A549 (cell line): ENCODE data around the gene ST6GALNAC2. TPM values are rescaled to one million over a fixed set of nuclear protein-coding genes. Genes with fewer than 3 reads are reported as not detected.

Experiments used
- ATAC-seq, 2 experiments: fragments of 200-7000 bp in 1 of 2; fragments of >200 bp in 1 of 2; cut with Nextera tagmentation in 1 of 2; cut with Tn5 transposase in 1 of 2; 3 replicates each; pipeline versions ENCODE4 v1.8.0 to v1.9.1; 2018 to 2020; ENCODE audit warnings: mild to moderate bottlenecking in 1 of 2, moderate library complexity in 1 of 2
- CTCF ChIA-PET: fragments of 300-600 bp; sonication (Branson Sonifier 250); formaldehyde crosslinking; extraction: SDS; loops from one replicate; lab custom pipeline; 2021; ENCODE audit warnings: antibody characterized with exemption, inconsistent platforms; lab: Yijun Ruan, JAX
- POLR2A ChIA-PET: fragments of 350-600 bp; formaldehyde crosslinking; extraction: SDS; loops from one replicate; lab custom pipeline; 2021; ENCODE audit warnings: antibody characterized with exemption, inconsistent platforms; lab: Yijun Ruan, JAX
- DNase-seq, 2 experiments: peaks; one replicate each; pipeline versions ENCODE4 v3.0.0 to v3.0.0-alpha.2; 2011 to 2016; ENCODE audit warnings: low read depth in 1 of 2, low spot score in 1 of 2
- FAIRE-seq: peaks from 2 replicates; lab custom pipeline; 2011; peaks lifted over from hg19 to GRCh38; lab: Jason Lieb, UNC
- H3K27ac ChIP-seq, 2 experiments: fragments of >200 bp; sonication (Bioruptor Twin); formaldehyde crosslinking; 3 replicates each; pipeline ENCODE4 v1.5.1; 2016 to 2017
- H3K4me1 ChIP-seq: fragments of >200 bp; sonication (Bioruptor Twin); formaldehyde crosslinking; 3 replicates; pipeline ENCODE4 v1.6.1; 2016
- H3K4me2 ChIP-seq: fragments of >200 bp; sonication (Bioruptor Twin); formaldehyde crosslinking; 3 replicates; pipeline ENCODE4 v1.6.1; 2016
- H3K4me3 ChIP-seq: fragments of >200 bp; sonication (Bioruptor Twin); formaldehyde crosslinking; 3 replicates; pipeline ENCODE4 v1.5.1; 2016
- H3K9me3 ChIP-seq: fragments of >200 bp; sonication (Bioruptor Twin); formaldehyde crosslinking; 3 replicates; pipeline ENCODE4 v1.6.1; 2016
- BHLHE40 ChIP-seq: IDR thresholded peaks from 2 replicates; pipeline ENCODE4 v1.6.1; 2012; ENCODE audit warnings: low read depth, low read length, inconsistent platforms
- CBX2 ChIP-seq: fragments of 200-600 bp; sonication (generic); IDR thresholded peaks from 2 replicates; pipeline ENCODE4 v1.6.1; 2016; ENCODE audit warnings: low read depth, mild to moderate bottlenecking, borderline replicate concordance
- CHD2 ChIP-seq: fragments of 150-350 bp; IDR thresholded peaks from 2 replicates; pipeline ENCODE4 v1.6.1; 2014; ENCODE audit warnings: low read length; ENCODE audit not compliant: partially characterized antibody
- CTCF ChIP-seq: fragments of >200 bp; sonication (Bioruptor Twin); formaldehyde crosslinking; IDR thresholded peaks from 3 replicates; pipeline ENCODE4 v1.5.1; 2016
- EHMT2 ChIP-seq: fragments of 200-600 bp; sonication (generic); IDR thresholded peaks from 2 replicates; pipeline ENCODE4 v1.6.1; 2016; ENCODE audit warnings: antibody characterized with exemption, low read depth, mild to moderate bottlenecking, moderate library complexity
- FOSB ChIP-seq: fragments of 250-450 bp; sonication (Bioruptor Pico); IDR thresholded peaks from 2 replicates; pipeline ENCODE4 v1.5.0; 2020; ENCODE audit warnings: mild to moderate bottlenecking, moderate library complexity
- FOSL2 ChIP-seq, 2 experiments: fragments of 450-650 bp in 1 of 2; fragments of >200 bp in 1 of 2; sonication (Bioruptor Twin) in 1 of 2; formaldehyde crosslinking; IDR thresholded peaks; 2 replicates each; pipeline versions ENCODE4 v1.5.0 to v1.6.1; 2016 to 2020; ENCODE audit warnings: mild to moderate bottlenecking in 1 of 2, moderate library complexity in 1 of 2
- FOXS1 ChIP-seq: fragments of 250-450 bp; sonication (Bioruptor Pico); IDR thresholded peaks from 2 replicates; pipeline ENCODE4 v1.5.0; 2020; ENCODE audit warnings: mild to moderate bottlenecking, moderate library complexity
- GATA3 ChIP-seq: IDR thresholded peaks from 2 replicates; pipeline ENCODE4 v1.6.1; 2012; ENCODE audit warnings: borderline replicate concordance
- HEYL ChIP-seq: fragments of 250-450 bp; sonication (Bioruptor Pico); IDR thresholded peaks from 2 replicates; pipeline ENCODE4 v1.8.0; 2021; ENCODE audit warnings: mild to moderate bottlenecking, moderate library complexity
- HOXA7 ChIP-seq: fragments of 250-450 bp; sonication (Bioruptor Pico); IDR thresholded peaks from 2 replicates; pipeline ENCODE4 v1.5.0; 2020; ENCODE audit warnings: mild to moderate bottlenecking, moderate library complexity
- JUN ChIP-seq, 2 experiments: fragments of >200 bp; sonication (Bioruptor Twin); formaldehyde crosslinking; IDR thresholded peaks; 2 replicates in 1 of 2; 3 replicates in 1 of 2; pipeline ENCODE4 v1.6.1; 2016 to 2017
- JUNB ChIP-seq: fragments of >200 bp; sonication (Bioruptor Twin); formaldehyde crosslinking; IDR thresholded peaks from 2 replicates; pipeline ENCODE4 v1.6.1; 2016
- NPAS2 ChIP-seq: fragments of 250-450 bp; sonication (Bioruptor Pico); IDR thresholded peaks from 2 replicates; pipeline ENCODE4 v1.8.0; 2022; ENCODE audit warnings: mild to moderate bottlenecking, moderate library complexity, borderline replicate concordance
- PHF8 ChIP-seq: fragments of 200-600 bp; sonication (generic); IDR thresholded peaks from 2 replicates; pipeline ENCODE4 v1.6.1; 2016; ENCODE audit warnings: low read depth, mild to moderate bottlenecking, antibody characterized with exemption, moderate library complexity, borderline replicate concordance
- RAD21 ChIP-seq, 2 experiments: fragments of >200 bp in 1 of 2; sonication (Bioruptor Twin) in 1 of 2; formaldehyde crosslinking in 1 of 2; IDR thresholded peaks in 1 of 2; conservative IDR thresholded peaks in 1 of 2; 2 replicates in 1 of 2; 3 replicates in 1 of 2; pipeline ENCODE4 v1.6.1; 2012 to 2018; ENCODE audit warnings: inconsistent platforms in 1 of 2
- SMC3 ChIP-seq: fragments of >200 bp; sonication (Bioruptor Twin); formaldehyde crosslinking; IDR thresholded peaks from 3 replicates; pipeline ENCODE4 v1.6.1; 2018; ENCODE audit warnings: inconsistent platforms
- TP53 ChIP-seq: fragments of 250-450 bp; sonication (Bioruptor Pico); IDR thresholded peaks from 2 replicates; pipeline ENCODE4 v1.5.0; 2021; ENCODE audit warnings: mild to moderate bottlenecking, moderate library complexity
- USF2 ChIP-seq: fragments of 450-650 bp; IDR thresholded peaks from 2 replicates; pipeline ENCODE4 v1.6.1; 2014; ENCODE audit warnings: antibody characterized with exemption
- ZC3H11A ChIP-seq: fragments of 450-650 bp; IDR thresholded peaks from 2 replicates; pipeline ENCODE4 v1.6.1; 2014; ENCODE audit warnings: antibody characterized with exemption, mild to moderate bottlenecking
- ZFP36 ChIP-seq: fragments of 450-650 bp; IDR thresholded peaks from 2 replicates; pipeline ENCODE4 v1.6.1; 2014; ENCODE audit warnings: borderline replicate concordance; ENCODE audit not compliant: partially characterized antibody
- ZNF302 ChIP-seq: fragments of 250-450 bp; sonication (Bioruptor Pico); IDR thresholded peaks from 2 replicates; pipeline ENCODE4 v1.9.0; 2021; ENCODE audit warnings: inconsistent platforms, mild to moderate bottlenecking, moderate library complexity
- ZSCAN20 ChIP-seq: fragments of 250-450 bp; sonication (Bioruptor Pico); IDR thresholded peaks from 2 replicates; pipeline ENCODE4 v1.8.0; 2022; ENCODE audit warnings: mild to moderate bottlenecking, moderate library complexity
- WGBS: methylation state at CpG from one replicate; pipeline ENCODE4 v1.1.6; 2017; ENCODE audit errors: missing lambda C conversion rate; 5-methylcytosine and 5-hydroxymethylcytosine counted together
- polyA plus RNA-seq, 4 experiments: library from polyadenylated mRNA; depleted of rRNA in 3 of 4; stranded (reverse); fragments of >200 nt; fragmentation: RNase III in 1 of 4; extraction: RNeasy Plus Mini Kit Qiagen cat#74134 plus additional on column Dnase treatment in 1 of 4; gene quantifications; 2 replicates in 3 of 4; 3 replicates in 1 of 4; pipeline ENCODE4 v1.2.3, GENCODE V29; 2011 to 2017

Gene ST6GALNAC2
- polyA plus RNA-seq, 2 of the 4 experiments (the other 2 are of a cell fraction): 0.41 to 0.74 TPM

- DNase-seq: no peak
- no peak for ATAC-seq
- Histone ChIP-seq H3K4me2 (no peak overlapping the region), H3K4me1 (peaks cover 36% of the 10 kb centered on the region), H3K4me3 (no peak overlapping the region), H3K9me3 (no peaks in the 10 kb centered on the region), H3K27ac (no peak overlapping the region; a peak in 2 of 6 replicates)
- WGBS: 53% methylated on average over 2 of the region's 2 CpGs
- CTCF ChIA-PET: interaction anchor here (0.8 to 17.7 kb wide), 13 partner anchors 8 to 225 kb away, joined by 3 to 362 read pairs (median 18); partner anchors contain the start of gene PRCD
- FAIRE-seq: no peak
- TF ChIP-seq ZSCAN20 (CRISPR knock-in tag) (no peak), JUNB (no peak), ZFP36 (peak; percentile 7)
- POLR2A ChIA-PET: interaction anchor here (2.3 kb wide), 1 partner anchor 9 kb away, joined by 11 read pairs; no protein-coding TSS in a partner anchor
Measured at GRCh38 chr17:76547642-76548202, 37.9 kb downstream of the ST6GALNAC2 start.

GRCh38 chr17:76547183-76547641, 38.4 kb downstream of the ST6GALNAC2 start:
- DNase-seq (peak; percentile 72 to 74), FAIRE-seq (no peak), ATAC-seq (peak; percentile 66 to 89)
- no peak overlapping the region for H3K4me2 ChIP-seq
- H3K4me1 ChIP-seq: peaks cover 36% of the 10 kb centered on the region
- ChIA-PET CTCF (interaction anchor here (0.6 to 17.7 kb wide), 25 partner anchors 10 to 868 kb away, joined by 3 to 362 read pairs (median 4); partner anchors contain the start of genes CYGB and RHBDF2), POLR2A (interaction anchor here (2.3 kb wide), 1 partner anchor 10 kb away, joined by 11 read pairs; no protein-coding TSS in a partner anchor)
- 59% methylated on average over 3 of the region's 3 CpGs for WGBS
- H3K4me3 ChIP-seq: no peak overlapping the region
- H3K27ac ChIP-seq: peak overlapping the region in 1 of 2 experiments; percentile 49; a peak in 4 of 6 replicates
- TF ChIP-seq USF2 (peak; percentile 73), RAD21 (conservative IDR thresholded peaks at IDR 0.05 in 1 of 2, IDR thresholded peaks at IDR 0.05 in 1 of 2) (peak; percentile 86 to 95), FOXS1 (CRISPR knock-in tag) (no peak), SMC3 (peak; percentile 83), CTCF (peak; percentile 80), PHF8 (no peak)
- no peaks in the 10 kb centered on the region for H3K9me3 ChIP-seq

GRCh38 chr17:76546556-76547182, 39.0 kb downstream of the ST6GALNAC2 start:
- no peak overlapping the region for H3K4me2 ChIP-seq
- H3K4me1 ChIP-seq: peaks cover 32% of the 10 kb centered on the region
- ATAC-seq: peak in 1 of 2 experiments; percentile 13; a peak in 3 of 6 replicates
- H3K4me3 ChIP-seq: no peak overlapping the region
- CTCF ChIA-PET: interaction anchor here (0.6 to 17.7 kb wide), 30 partner anchors 10 to 868 kb away, joined by 3 to 362 read pairs (median 4); partner anchors contain the start of genes CYGB and RHBDF2
- TF ChIP-seq EHMT2 (no peak), GATA3 (no peak), FOSB (CRISPR knock-in tag) (no peak), ZC3H11A (no peak), FOSL2 (IDR thresholded peaks at IDR 0.05) (no peak), FOSL2 (CRISPR knock-in tag; IDR thresholded peaks at IDR 0.05) (no peak), HEYL (CRISPR knock-in tag) (no peak), HOXA7 (no peak), TP53 (CRISPR knock-in tag) (no peak), CBX2 (no peak), NPAS2 (CRISPR knock-in tag) (no peak), CHD2 (no peak), BHLHE40 (no peak), JUN (IDR thresholded peaks at IDR 0.05) (no peak), ZNF302 (CRISPR knock-in tag) (no peak)
- TF ChIP-seq, all 56 proteins: peak for 0
- WGBS: 76% methylated on average over 11 of the region's 11 CpGs
- Histone ChIP-seq H3K9me3 (no peaks in the 10 kb centered on the region), H3K27ac (peak overlapping the region in 1 of 2 experiments; percentile 49; a peak in 4 of 6 replicates)
- DNase-seq (no peak), FAIRE-seq (no peak)
- POLR2A ChIA-PET: interaction anchor here (2.3 kb wide), 1 partner anchor 10 kb away, joined by 11 read pairs; no protein-coding TSS in a partner anchor
